IMR-90 (cell line): Measurements from ENCODE around the gene CDH12. TPM values are rescaled to one million over a fixed set of nuclear protein-coding genes. Genes with fewer than 3 reads are reported as not detected.

ENCODE experiments used
- ATAC-seq: fragments of 200-7000 bp; cut with Tn5 transposase; 2 replicates; pipeline ENCODE4 v1.9.1; 2020; ENCODE audit warnings: low read depth, mild to moderate bottlenecking, moderate library complexity
- BruUV-seq: library from RNA; stranded (reverse); fragments of 400-500 nt; replicated peaks from 2 replicates; lab custom pipeline; 2021; lab: Mats Ljungman, UMichigan
- CTCF ChIA-PET: fragments of 300-600 bp; formaldehyde crosslinking; extraction: SDS; loops from one replicate; lab custom pipeline; 2021; ENCODE audit warnings: antibody characterized with exemption; lab: Yijun Ruan, JAX
- POLR2A ChIA-PET: fragments of 300-600 bp; sonication (Branson Sonifier 250); formaldehyde crosslinking; loops from one replicate; lab custom pipeline; 2022; ENCODE audit warnings: antibody characterized with exemption; ENCODE audit not compliant: unreplicated experiment; lab: Charles Lee
- DNase-seq: peaks from one replicate; pipeline ENCODE4 v3.0.0; 2013
- H2AFZ ChIP-seq: replicated peaks from 2 replicates; pipeline ENCODE3; 2013; ENCODE audit warnings: low read length, mild to moderate bottlenecking; ENCODE audit not compliant: poor library complexity
- H2AK5ac ChIP-seq: 2 replicates; pipeline ENCODE4 v1.6.1; 2013; ENCODE audit warnings: low read depth, low read length, inconsistent platforms
- H2AK9ac ChIP-seq: replicated peaks from 2 replicates; pipeline ENCODE3; 2013; ENCODE audit warnings: mild to moderate bottlenecking, low read depth, low read length, moderate library complexity; ENCODE audit not compliant: poor library complexity
- H2BK120ac ChIP-seq: 2 replicates; pipeline ENCODE4 v1.6.1; 2013; ENCODE audit warnings: low read depth, low read length, inconsistent platforms
- H2BK15ac ChIP-seq: 3 replicates; pipeline ENCODE4 v1.6.1; 2013; ENCODE audit warnings: low read depth, low read length, inconsistent platforms
- H2BK20ac ChIP-seq: 2 replicates; pipeline ENCODE4 v1.6.1; 2013; ENCODE audit warnings: low read depth, mild to moderate bottlenecking, inconsistent platforms, low read length, moderate library complexity
- H2BK5ac ChIP-seq: 2 replicates; pipeline ENCODE4 v1.6.1; 2013; ENCODE audit warnings: mild to moderate bottlenecking, low read depth, low read length, inconsistent platforms; ENCODE audit not compliant: poor library complexity, severe bottlenecking
- H3K14ac ChIP-seq: replicated peaks from 2 replicates; pipeline ENCODE4 v1.6.1; 2013; ENCODE audit warnings: low read depth, low read length, inconsistent platforms
- H3K18ac ChIP-seq: 2 replicates; pipeline ENCODE4 v1.6.1; 2013; ENCODE audit warnings: low read depth, low read length, control low read depth
- H3K23ac ChIP-seq: 2 replicates; pipeline ENCODE4 v1.6.1; 2013; ENCODE audit warnings: low read depth, low read length, inconsistent platforms
- H3K27ac ChIP-seq: 2 replicates; pipeline ENCODE4 v1.5.1; 2013; ENCODE audit warnings: mild to moderate bottlenecking, control low read depth, low read length; ENCODE audit not compliant: insufficient read depth
- H3K27me3 ChIP-seq: 2 replicates; pipeline ENCODE4 v1.6.1; 2013; ENCODE audit warnings: low read length; ENCODE audit not compliant: control insufficient read depth, insufficient read depth
- H3K36me3 ChIP-seq: 2 replicates; pipeline ENCODE4 v1.6.1; 2013; ENCODE audit warnings: low read length, mixed read lengths; ENCODE audit not compliant: control insufficient read depth, insufficient read depth
- H3K4ac ChIP-seq: 2 replicates; pipeline ENCODE4 v1.6.1; 2013; ENCODE audit warnings: low read depth, low read length, inconsistent platforms
- H3K4me1 ChIP-seq: 2 replicates; pipeline ENCODE4 v1.6.1; 2013; ENCODE audit warnings: low read length, mixed read lengths; ENCODE audit not compliant: control insufficient read depth, insufficient read depth
- H3K4me2 ChIP-seq: 2 replicates; pipeline ENCODE4 v1.6.1; 2013; ENCODE audit warnings: low read depth, mild to moderate bottlenecking, control low read depth, low read length, moderate library complexity
- H3K4me3 ChIP-seq: 2 replicates; pipeline ENCODE4 v1.5.1; 2013; ENCODE audit warnings: low read depth, mild to moderate bottlenecking, control low read depth, low read length, moderate library complexity; ENCODE audit not compliant: insufficient read depth
- H3K56ac ChIP-seq: 2 replicates; pipeline ENCODE4 v1.6.1; 2013; ENCODE audit warnings: low read length, inconsistent platforms; ENCODE audit not compliant: insufficient read depth; ENCODE audit errors: extremely low read depth
- H3K79me1 ChIP-seq, 2 experiments: 2 replicates each; pipeline ENCODE4 v1.6.1; 2013; ENCODE audit warnings: low read length in 2 of 2, inconsistent platforms in 1 of 2, low read depth in 1 of 2
- H3K9ac ChIP-seq: 2 replicates; pipeline ENCODE4 v1.6.1; 2013; ENCODE audit warnings: low read depth, low read length, control low read depth
- H3K9me1 ChIP-seq: 2 replicates; pipeline ENCODE4 v1.6.1; 2013; ENCODE audit warnings: low read length, inconsistent platforms; ENCODE audit not compliant: insufficient read depth
- H3K9me3 ChIP-seq: 2 replicates; pipeline ENCODE4 v1.6.1; 2013; ENCODE audit warnings: low read length; ENCODE audit not compliant: control insufficient read depth, insufficient read depth
- H4K20me1 ChIP-seq: 2 replicates; pipeline ENCODE4 v1.6.1; 2013; ENCODE audit warnings: low read length, inconsistent platforms; ENCODE audit not compliant: insufficient read depth
- H4K5ac ChIP-seq: 2 replicates; pipeline ENCODE4 v1.6.1; 2013; ENCODE audit warnings: mild to moderate bottlenecking, low read depth, low read length, control low read depth
- H4K8ac ChIP-seq, 2 experiments: 2 replicates each; pipeline ENCODE4 v1.6.1; 2013; ENCODE audit warnings: low read depth in 2 of 2, low read length in 2 of 2, control low read depth in 1 of 2, inconsistent platforms in 1 of 2
- H4K91ac ChIP-seq: 2 replicates; pipeline ENCODE4 v1.6.1; 2013; ENCODE audit warnings: low read depth, low read length, inconsistent platforms; ENCODE audit not compliant: insufficient read depth
- CEBPB ChIP-seq: IDR thresholded peaks from 2 replicates; pipeline ENCODE4 v1.6.1; 2012; ENCODE audit warnings: low read depth, low read length, improper control_type of control experiment
- MAFK ChIP-seq: IDR thresholded peaks from 2 replicates; pipeline ENCODE4 v1.6.1; 2012; ENCODE audit warnings: low read depth, low read length, improper control_type of control experiment
- WGBS, 2 experiments: methylation state at CpG; one replicate each; pipeline versions ENCODE4 v1.1.5 to v1.1.7; 2013; ENCODE audit warnings: missing lambda C conversion rate in 2 of 2; ENCODE audit not compliant: insufficient read length in 1 of 2; ENCODE audit errors: extremely low coverage in 2 of 2; 5-methylcytosine and 5-hydroxymethylcytosine counted together
- dilution Hi-C: fragments of 300-500 bp; cut with HindIII; formaldehyde crosslinking; loops from one replicate; pipeline ENCODE4 v1.14.3; 2018; ENCODE audit warnings: low sequenced_read_pairs; ENCODE audit not compliant: unreplicated experiment
- in situ Hi-C: fragments of 300-500 bp; cut with MboI; formaldehyde crosslinking; loops from 3 replicates; pipeline ENCODE4 v1.14.3; 2019; ENCODE audit warnings: low sequenced_read_pairs, inconsistent platforms, mixed read lengths
- intact Hi-C: fragments of 100-400 bp; cut with micrococcal nuclease; formaldehyde crosslinking; loops from 2 replicates; pipeline ENCODE4 v1.10.0; 2022
- polyA plus RNA-seq, 3 experiments: library from polyadenylated mRNA; depleted of rRNA; stranded (reverse); fragments of >200 nt; gene quantifications; 2 replicates each; pipeline ENCODE4 v1.2.3, GENCODE V29; 2012; ENCODE audit warnings: low replicate concordance in 1 of 3
- total RNA-seq: library from RNA; depleted of rRNA; stranded (reverse); fragments of >200 nt; gene quantifications from 2 replicates; pipeline ENCODE4 v1.2.3, GENCODE V29; 2012

CDH12 gene
- total and polyA plus RNA-seq, 2 of the 4 experiments (the other 2 are of a cell fraction) = not detected

DNA sequence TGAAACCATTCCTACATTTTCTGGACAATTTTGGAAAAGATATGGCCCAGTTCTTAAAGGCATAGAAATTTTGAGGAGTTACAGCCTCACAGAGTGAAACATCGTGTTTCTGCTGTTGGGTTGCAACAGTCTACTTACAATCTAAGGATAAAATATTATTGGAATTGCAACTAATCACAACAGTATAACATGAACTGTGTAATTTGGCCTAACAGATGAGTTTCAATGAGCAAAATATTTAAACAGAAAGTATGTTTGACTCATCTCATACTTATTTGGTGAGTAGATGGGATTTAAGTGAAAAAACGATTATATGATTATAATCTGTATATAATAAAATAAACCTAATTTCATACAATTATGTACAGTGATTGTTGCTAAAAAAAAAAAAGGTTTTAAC lies 1061.8 kb downstream of the CDH12 start:
- peak overlapping the region; percentile 99; the same call in 1 of the 2 replicates for H3K18ac ChIP-seq
- peaks cover 5% of the 10 kb centered on the region for H3K4me1 ChIP-seq
- TF ChIP-seq MAFK (no peak), CEBPB (peak; percentile 21; the same call in 1 of the 2 replicates)
- H3K27ac ChIP-seq = no peak overlapping the region; the same call in 1 of the 2 replicates
- no TSS peak for BruUV-seq
- H3K36me3 ChIP-seq = no peaks in the 10 kb centered on the region
- no peak overlapping the region for H3K4ac ChIP-seq
- POLR2A ChIA-PET = no interaction called here
- H3K4me3 ChIP-seq = no peak overlapping the region
- H4K5ac ChIP-seq = no peak overlapping the region
- no peaks in the 10 kb centered on the region for H3K27me3 ChIP-seq
- no peak overlapping the region for H3K14ac ChIP-seq
- peak overlapping the region; percentile 53; the same call in 1 of the 2 replicates for H2BK120ac ChIP-seq
- peak overlapping the region in 1 of 2 experiments; percentile 20; a peak in 1 of 4 replicates for H4K8ac ChIP-seq
- ATAC-seq (peak; percentile 86), DNase-seq (peak; percentile 75)
- dilution Hi-C loops (no loop called here), in situ Hi-C loops (no loop called here), intact Hi-C loops (no loop called here)
- no peak overlapping the region for H3K56ac ChIP-seq
- no peak overlapping the region for H2AFZ ChIP-seq
- no peaks in the 10 kb centered on the region for H4K20me1 ChIP-seq
- H4K91ac ChIP-seq = no peak overlapping the region
- H3K79me1 ChIP-seq = no peaks in the 10 kb centered on the region
- H3K23ac ChIP-seq = no peak overlapping the region
- no peak overlapping the region for H2AK9ac ChIP-seq
- H2BK15ac ChIP-seq = no peak overlapping the region
- H2AK5ac ChIP-seq = no peak overlapping the region
- no peaks in the 10 kb centered on the region for H3K9me3 ChIP-seq
- H3K9me1 ChIP-seq = no peaks in the 10 kb centered on the region
- peak overlapping the region; percentile 81 for H2BK5ac ChIP-seq
- no peak overlapping the region for H3K9ac ChIP-seq
- H2BK20ac ChIP-seq = no peak overlapping the region
- peak overlapping the region; percentile 73; the same call in 1 of the 2 replicates for H3K4me2 ChIP-seq
- CTCF ChIA-PET = no interaction called here
- no CpG with 5 or more reads among the region's 2 CpGs for WGBS, 2 experiments
